ENCODE data around the gene ZNF800.
A peak's percentile ranks its signal among the peaks of the same experiment; 100 is the strongest.

Gene ZNF800

GRCh38 chr7:127418459-127418858, 26.0 kb upstream of the ZNF800 start:
- Histone ChIP-seq H3K4me1 (ENCODE audit: control extremely low read depth in 1 of 4, control insufficient read depth in 4 of 4, insufficient read depth in 4 of 4, low read length in 3 of 4) (peaks cover 13 to 18% (median 14%) of the 10 kb centered on the region in 4 experiments), H3K27me3 (replicated peaks in 2 of 5; ENCODE audit: control insufficient read depth in 4 of 5, insufficient read depth in 5 of 5, low read length in 4 of 5) (peaks cover 0 to 3% (median 0%) of the 10 kb centered on the region in 5 experiments), H3K4me3 (ENCODE audit: control insufficient read depth in 1 of 7, extremely low read depth in 1 of 7, insufficient read depth in 4 of 7, low read depth in 2 of 7, low read length in 6 of 7) (no peak overlapping the region), H3K27ac (ENCODE audit: insufficient read depth in 1 of 2, low read depth in 1 of 2, low read length in 2 of 2, poor library complexity in 1 of 2, severe bottlenecking in 2 of 2) (no peak overlapping the region), H3K9me3 (ENCODE audit: control extremely low read depth in 1 of 5, control insufficient read depth in 4 of 5, insufficient read depth in 2 of 5, low read depth in 1 of 5, low read length in 4 of 5) (no peaks in the 10 kb centered on the region), H3K36me3 (ENCODE audit: control insufficient read depth in 4 of 4, insufficient read depth in 4 of 4, low read length in 3 of 4) (no peaks in the 10 kb centered on the region)
- POLR2A ChIA-PET, result no interaction called here
- WGBS (ENCODE audit: insufficient coverage), result 100% methylated on average over 1 of the region's 2 CpGs
- CTCF ChIA-PET, result no interaction called here
- no peak for DNase-seq

GRCh38 chr7:127417346-127417745, 24.8 kb upstream of the ZNF800 start:
- no peaks in the 10 kb centered on the region for H3K36me3 ChIP-seq (ENCODE audit: control insufficient read depth in 4 of 4, insufficient read depth in 4 of 4, low read length in 3 of 4)
- no peak for DNase-seq
- POLR2A ChIA-PET, result no interaction called here
- WGBS (ENCODE audit: insufficient coverage), result 83% methylated on average over 2 of the region's 4 CpGs
- H3K27me3 ChIP-seq (replicated peaks in 2 of 5; ENCODE audit: control insufficient read depth in 4 of 5, insufficient read depth in 5 of 5, low read length in 4 of 5), result peaks cover 0 to 3% (median 0%) of the 10 kb centered on the region in 5 experiments
- CTCF ChIA-PET, result no interaction called here
- H3K27ac ChIP-seq (ENCODE audit: insufficient read depth in 1 of 2, low read depth in 1 of 2, low read length in 2 of 2, poor library complexity in 1 of 2, severe bottlenecking in 2 of 2), result no peak overlapping the region
- H3K4me1 ChIP-seq (ENCODE audit: control extremely low read depth in 1 of 4, control insufficient read depth in 4 of 4, insufficient read depth in 4 of 4, low read length in 3 of 4), result peaks cover 14 to 21% (median 18%) of the 10 kb centered on the region in 4 experiments
- H3K4me3 ChIP-seq (ENCODE audit: control insufficient read depth in 1 of 7, extremely low read depth in 1 of 7, insufficient read depth in 4 of 7, low read depth in 2 of 7, low read length in 6 of 7), result no peak overlapping the region
- no peaks in the 10 kb centered on the region for H3K9me3 ChIP-seq (ENCODE audit: control extremely low read depth in 1 of 5, control insufficient read depth in 4 of 5, insufficient read depth in 2 of 5, low read depth in 1 of 5, low read length in 4 of 5)

- no peaks in the 10 kb centered on the region for H3K36me3 ChIP-seq (ENCODE audit: control insufficient read depth in 4 of 4, insufficient read depth in 4 of 4, low read length in 3 of 4)
- DNase-seq, result peak in 2 of 3 donors; percentile 39 to 49
- no peak overlapping the region for H3K27ac ChIP-seq (ENCODE audit: insufficient read depth in 1 of 2, low read depth in 1 of 2, low read length in 2 of 2, poor library complexity in 1 of 2, severe bottlenecking in 2 of 2)
- H3K4me1 ChIP-seq (ENCODE audit: control extremely low read depth in 1 of 4, control insufficient read depth in 4 of 4, insufficient read depth in 4 of 4, low read length in 3 of 4), result peaks cover 14 to 21% (median 18%) of the 10 kb centered on the region in 4 experiments
- no peaks in the 10 kb centered on the region for H3K27me3 ChIP-seq (replicated peaks in 2 of 5; ENCODE audit: control insufficient read depth in 4 of 5, insufficient read depth in 5 of 5, low read length in 4 of 5)
- CTCF ChIA-PET, result no interaction called here
- WGBS (ENCODE audit: insufficient coverage), result 100% methylated on average over 1 of the region's 4 CpGs
- H3K4me3 ChIP-seq (ENCODE audit: control insufficient read depth in 1 of 7, extremely low read depth in 1 of 7, insufficient read depth in 4 of 7, low read depth in 2 of 7, low read length in 6 of 7), result no peak overlapping the region
- H3K9me3 ChIP-seq (ENCODE audit: control extremely low read depth in 1 of 5, control insufficient read depth in 4 of 5, insufficient read depth in 2 of 5, low read depth in 1 of 5, low read length in 4 of 5), result no peaks in the 10 kb centered on the region
- POLR2A ChIA-PET, result no interaction called here
Observed at GRCh38 chr7:127415060-127415742, 22.7 kb upstream of the ZNF800 start.

- ChIA-PET POLR2A (no interaction called here), CTCF (interaction anchor here (1.3 kb wide), 1 partner anchor 10 kb away, joined by 3 read pairs; no protein-coding TSS in a partner anchor)
- no CpG with 5 or more reads among the region's 2 CpGs for WGBS (ENCODE audit: insufficient coverage)
- Histone ChIP-seq H3K4me3 (ENCODE audit: control insufficient read depth in 1 of 7, extremely low read depth in 1 of 7, insufficient read depth in 4 of 7, low read depth in 2 of 7, low read length in 6 of 7) (peak overlapping the region in 2 of 7 experiments; percentile 33 to 45), H3K27me3 (replicated peaks in 2 of 5; ENCODE audit: control insufficient read depth in 4 of 5, insufficient read depth in 5 of 5, low read length in 4 of 5) (no peaks in the 10 kb centered on the region), H3K9me3 (ENCODE audit: control extremely low read depth in 1 of 5, control insufficient read depth in 4 of 5, insufficient read depth in 2 of 5, low read depth in 1 of 5, low read length in 4 of 5) (no peaks in the 10 kb centered on the region), H3K27ac (ENCODE audit: insufficient read depth in 1 of 2, low read depth in 1 of 2, low read length in 2 of 2, poor library complexity in 1 of 2, severe bottlenecking in 2 of 2) (no peak overlapping the region), H3K4me1 (ENCODE audit: control extremely low read depth in 1 of 4, control insufficient read depth in 4 of 4, insufficient read depth in 4 of 4, low read length in 3 of 4) (peaks cover 14 to 21% (median 18%) of the 10 kb centered on the region in 4 experiments), H3K36me3 (ENCODE audit: control insufficient read depth in 4 of 4, insufficient read depth in 4 of 4, low read length in 3 of 4) (no peaks in the 10 kb centered on the region)
- DNase-seq, result peak in 2 of 3 donors; percentile 74 to 80
Observed at GRCh38 chr7:127413962-127414361, 21.5 kb upstream of the ZNF800 start.

GRCh38 chr7:127413326-127413725, 20.8 kb upstream of the ZNF800 start:
- Histone ChIP-seq H3K9me3 (ENCODE audit: control extremely low read depth in 1 of 5, control insufficient read depth in 4 of 5, insufficient read depth in 2 of 5, low read depth in 1 of 5, low read length in 4 of 5) (no peaks in the 10 kb centered on the region), H3K27me3 (replicated peaks in 2 of 5; ENCODE audit: control insufficient read depth in 4 of 5, insufficient read depth in 5 of 5, low read length in 4 of 5) (no peaks in the 10 kb centered on the region), H3K4me3 (ENCODE audit: control insufficient read depth in 1 of 7, extremely low read depth in 1 of 7, insufficient read depth in 4 of 7, low read depth in 2 of 7, low read length in 6 of 7) (no peak overlapping the region), H3K36me3 (ENCODE audit: control insufficient read depth in 4 of 4, insufficient read depth in 4 of 4, low read length in 3 of 4) (no peaks in the 10 kb centered on the region), H3K4me1 (ENCODE audit: control extremely low read depth in 1 of 4, control insufficient read depth in 4 of 4, insufficient read depth in 4 of 4, low read length in 3 of 4) (peaks cover 14 to 21% (median 18%) of the 10 kb centered on the region in 4 experiments), H3K27ac (ENCODE audit: insufficient read depth in 1 of 2, low read depth in 1 of 2, low read length in 2 of 2, poor library complexity in 1 of 2, severe bottlenecking in 2 of 2) (no peak overlapping the region)
- DNase-seq, result peak in 2 of 3 donors; percentile 26 to 40
- POLR2A ChIA-PET, result no interaction called here
- CTCF ChIA-PET, result no interaction called here
- WGBS (ENCODE audit: insufficient coverage), result no CpG with 5 or more reads among the region's 1 CpG

- CTCF ChIA-PET, result no interaction called here
- DNase-seq, result no peak
- no peaks in the 10 kb centered on the region for H3K36me3 ChIP-seq (ENCODE audit: control insufficient read depth in 4 of 4, insufficient read depth in 4 of 4, low read length in 3 of 4)
- no peak overlapping the region for H3K27ac ChIP-seq (ENCODE audit: insufficient read depth in 1 of 2, low read depth in 1 of 2, low read length in 2 of 2, poor library complexity in 1 of 2, severe bottlenecking in 2 of 2)
- H3K9me3 ChIP-seq (ENCODE audit: control extremely low read depth in 1 of 5, control insufficient read depth in 4 of 5, insufficient read depth in 2 of 5, low read depth in 1 of 5, low read length in 4 of 5), result no peaks in the 10 kb centered on the region
- H3K4me1 ChIP-seq (ENCODE audit: control extremely low read depth in 1 of 4, control insufficient read depth in 4 of 4, insufficient read depth in 4 of 4, low read length in 3 of 4), result peaks cover 14 to 21% (median 18%) of the 10 kb centered on the region in 4 experiments
- POLR2A ChIA-PET, result no interaction called here
- H3K27me3 ChIP-seq (replicated peaks in 2 of 5; ENCODE audit: control insufficient read depth in 4 of 5, insufficient read depth in 5 of 5, low read length in 4 of 5), result peaks cover 0 to 2% (median 0%) of the 10 kb centered on the region in 5 experiments
- H3K4me3 ChIP-seq (ENCODE audit: control insufficient read depth in 1 of 7, extremely low read depth in 1 of 7, insufficient read depth in 4 of 7, low read depth in 2 of 7, low read length in 6 of 7), result no peak overlapping the region
Observed at GRCh38 chr7:127411176-127411575, 18.7 kb upstream of the ZNF800 start.

- no peak for DNase-seq
- Histone ChIP-seq H3K4me1 (ENCODE audit: control extremely low read depth in 1 of 4, control insufficient read depth in 4 of 4, insufficient read depth in 4 of 4, low read length in 3 of 4) (peaks cover 12 to 16% (median 14%) of the 10 kb centered on the region in 4 experiments), H3K36me3 (ENCODE audit: control insufficient read depth in 4 of 4, insufficient read depth in 4 of 4, low read length in 3 of 4) (no peaks in the 10 kb centered on the region), H3K27me3 (replicated peaks in 2 of 5; ENCODE audit: control insufficient read depth in 4 of 5, insufficient read depth in 5 of 5, low read length in 4 of 5) (peaks cover 0 to 2% (median 0%) of the 10 kb centered on the region in 5 experiments), H3K27ac (ENCODE audit: insufficient read depth in 1 of 2, low read depth in 1 of 2, low read length in 2 of 2, poor library complexity in 1 of 2, severe bottlenecking in 2 of 2) (no peak overlapping the region), H3K9me3 (ENCODE audit: control extremely low read depth in 1 of 5, control insufficient read depth in 4 of 5, insufficient read depth in 2 of 5, low read depth in 1 of 5, low read length in 4 of 5) (no peaks in the 10 kb centered on the region), H3K4me3 (ENCODE audit: control insufficient read depth in 1 of 7, extremely low read depth in 1 of 7, insufficient read depth in 4 of 7, low read depth in 2 of 7, low read length in 6 of 7) (no peak overlapping the region)
- POLR2A ChIA-PET, result no interaction called here
- CTCF ChIA-PET, result no interaction called here
- 80% methylated on average over 1 of the region's 4 CpGs for WGBS (ENCODE audit: insufficient coverage)
Observed at GRCh38 chr7:127409629-127410028, 17.1 kb upstream of the ZNF800 start.
